ENCODE data around the gene SHROOM3.

- TF ChIP-seq MAX (IDR thresholded peaks at IDR 0.05) (no peak), MZF1 (CRISPR knock-in tag; IDR thresholded peaks at IDR 0.05; ENCODE audit: borderline replicate concordance) (no peak), ZNF280D (CRISPR knock-in tag; IDR thresholded peaks at IDR 0.05) (no peak)
Observed at GRCh38 chr4:76435528-76436319, 695 bp downstream of the SHROOM3 start.

Measured in HepG2 (cell line).